DOHH2 (cell line): ENCODE measurements around the gene TLE1.

Experiments used
- H3F3A ChIP-seq: fragments of 200-600 bp; sonication (generic), shearing (Covaris generic); 2 replicates; pipeline ENCODE4 v1.6.0; 2016; ENCODE audit warnings: antibody characterized with exemption, mild to moderate bottlenecking; ENCODE audit not compliant: control insufficient read depth, insufficient read depth
- H3K27ac ChIP-seq: fragments of 200-600 bp; sonication (generic); 2 replicates; pipeline ENCODE4 v1.5.1; 2014; ENCODE audit warnings: low read depth, mild to moderate bottlenecking, low read length, moderate library complexity
- H3K27me3 ChIP-seq: fragments of 200-600 bp; sonication (generic); 2 replicates; pipeline ENCODE4 v1.6.1; 2014; ENCODE audit warnings: mild to moderate bottlenecking, low read length, mixed read lengths; ENCODE audit not compliant: control insufficient read depth
- H3K36me3 ChIP-seq: fragments of 200-600 bp; sonication (generic); 2 replicates; pipeline ENCODE4 v1.6.1; 2014; ENCODE audit warnings: mild to moderate bottlenecking, low read length, moderate library complexity, mixed read lengths; ENCODE audit not compliant: control insufficient read depth
- H3K4me1 ChIP-seq: fragments of 200-600 bp; sonication (generic); 2 replicates; pipeline ENCODE4 v1.6.1; 2014; ENCODE audit warnings: mild to moderate bottlenecking, low read length, mixed read lengths; ENCODE audit not compliant: control insufficient read depth
- H3K4me2 ChIP-seq: fragments of 200-600 bp; sonication (generic); 2 replicates; pipeline ENCODE4 v1.6.0; 2014; ENCODE audit warnings: mild to moderate bottlenecking, low read length, moderate library complexity
- H3K4me3 ChIP-seq: fragments of 200-600 bp; sonication (generic); 2 replicates; pipeline ENCODE4 v1.5.1; 2014; ENCODE audit warnings: mild to moderate bottlenecking, low read length, mixed read lengths
- H3K79me2 ChIP-seq: fragments of 200-600 bp; sonication (generic); 2 replicates; pipeline ENCODE4 v1.6.1; 2014; ENCODE audit warnings: mild to moderate bottlenecking, low read length, mixed read lengths; ENCODE audit not compliant: control insufficient read depth
- H3K9me2 ChIP-seq: fragments of 200-600 bp; sonication (generic); replicated peaks from 2 replicates; pipeline ENCODE4 v1.6.1; 2014; ENCODE audit warnings: mild to moderate bottlenecking, low read length, mixed read lengths; ENCODE audit not compliant: control insufficient read depth
- H3K9me3 ChIP-seq: fragments of 200-600 bp; sonication (generic); 2 replicates; pipeline ENCODE4 v1.6.1; 2014; ENCODE audit warnings: antibody characterized with exemption, low read length, mixed read lengths; ENCODE audit not compliant: control insufficient read depth, insufficient read depth
- H4K20me1 ChIP-seq: fragments of 200-600 bp; sonication (generic); 2 replicates; pipeline ENCODE4 v1.6.0; 2014; ENCODE audit warnings: low read depth, mild to moderate bottlenecking, antibody characterized with exemption, low read length, moderate library complexity; ENCODE audit not compliant: control insufficient read depth, insufficient read depth
- CTCF ChIP-seq: fragments of 200-600 bp; sonication (generic); IDR thresholded peaks from one replicate; pipeline ENCODE4 v1.5.1; 2014; ENCODE audit warnings: antibody characterized with exemption, mild to moderate bottlenecking, low read depth, low read length; ENCODE audit not compliant: poor library complexity, severe bottlenecking
- EZH2phosphoT487 ChIP-seq: fragments of 200-600 bp; sonication (generic); IDR thresholded peaks from 2 replicates; pipeline ENCODE4 v1.6.1; 2017; ENCODE audit warnings: borderline replicate concordance, mild to moderate bottlenecking, antibody characterized with exemption, low read length, moderate library complexity, mixed read lengths

The TLE1 gene

GRCh38 chr9:81682797-81683196 is 6.5 kb downstream of the TLE1 start:
- no peaks in the 10 kb centered on the region for H3K79me2 ChIP-seq
- H3K4me2 ChIP-seq: no peak overlapping the region
- no peak overlapping the region for H3K27ac ChIP-seq
- no peaks in the 10 kb centered on the region for H3K9me3 ChIP-seq
- no peaks in the 10 kb centered on the region for H3F3A ChIP-seq
- H4K20me1 ChIP-seq: no peaks in the 10 kb centered on the region
- no peak overlapping the region for H3K4me3 ChIP-seq
- H3K27me3 ChIP-seq: peaks cover 37% of the 10 kb centered on the region
- H3K4me1 ChIP-seq: no peaks in the 10 kb centered on the region
- no peaks in the 10 kb centered on the region for H3K9me2 ChIP-seq
- H3K36me3 ChIP-seq: no peaks in the 10 kb centered on the region
- TF ChIP-seq CTCF (no peak), EZH2phosphoT487 (no peak)

- no peak for TF ChIP-seq CTCF
- no peak for TF ChIP-seq EZH2phosphoT487
- Histone ChIP-seq H3K4me3 (no peak overlapping the region), H3K9me3 (no peaks in the 10 kb centered on the region), H3K9me2 (no peaks in the 10 kb centered on the region), H3K36me3 (no peaks in the 10 kb centered on the region), H3K4me1 (no peaks in the 10 kb centered on the region), H3K27ac (no peak overlapping the region), H4K20me1 (no peaks in the 10 kb centered on the region), H3K79me2 (no peaks in the 10 kb centered on the region), H3K27me3 (peaks cover 31% of the 10 kb centered on the region), H3F3A (no peaks in the 10 kb centered on the region), H3K4me2 (no peak overlapping the region)
Observed at GRCh38 chr9:81682177-81682576, 7.2 kb downstream of the TLE1 start.

- peaks cover 18% of the 10 kb centered on the region; the same call in 1 of the 2 replicates for H3K27me3 ChIP-seq
- no peaks in the 10 kb centered on the region for H3K79me2 ChIP-seq
- no peaks in the 10 kb centered on the region for H4K20me1 ChIP-seq
- no peaks in the 10 kb centered on the region for H3K9me3 ChIP-seq
- TF ChIP-seq CTCF (no peak), EZH2phosphoT487 (no peak)
- no peak overlapping the region for H3K4me2 ChIP-seq
- no peaks in the 10 kb centered on the region for H3F3A ChIP-seq
- no peak overlapping the region for H3K4me3 ChIP-seq
- H3K4me1 ChIP-seq: no peaks in the 10 kb centered on the region
- no peaks in the 10 kb centered on the region for H3K36me3 ChIP-seq
- no peaks in the 10 kb centered on the region for H3K9me2 ChIP-seq
- H3K27ac ChIP-seq: no peak overlapping the region
Observed at GRCh38 chr9:81680506-81680905, 8.8 kb downstream of the TLE1 start.

- Histone ChIP-seq H3K4me2 (no peak overlapping the region), H3F3A (no peaks in the 10 kb centered on the region), H3K9me2 (no peaks in the 10 kb centered on the region), H3K79me2 (no peaks in the 10 kb centered on the region), H3K27me3 (peaks cover 14% of the 10 kb centered on the region; the same call in 1 of the 2 replicates), H4K20me1 (no peaks in the 10 kb centered on the region), H3K4me1 (no peaks in the 10 kb centered on the region), H3K9me3 (no peaks in the 10 kb centered on the region), H3K36me3 (no peaks in the 10 kb centered on the region), H3K4me3 (no peak overlapping the region), H3K27ac (no peak overlapping the region)
- TF ChIP-seq CTCF (no peak), EZH2phosphoT487 (no peak)
Observed at GRCh38 chr9:81680006-81680405, 9.3 kb downstream of the TLE1 start.
